ENCODE results near the gene TNS2.

DNA sequence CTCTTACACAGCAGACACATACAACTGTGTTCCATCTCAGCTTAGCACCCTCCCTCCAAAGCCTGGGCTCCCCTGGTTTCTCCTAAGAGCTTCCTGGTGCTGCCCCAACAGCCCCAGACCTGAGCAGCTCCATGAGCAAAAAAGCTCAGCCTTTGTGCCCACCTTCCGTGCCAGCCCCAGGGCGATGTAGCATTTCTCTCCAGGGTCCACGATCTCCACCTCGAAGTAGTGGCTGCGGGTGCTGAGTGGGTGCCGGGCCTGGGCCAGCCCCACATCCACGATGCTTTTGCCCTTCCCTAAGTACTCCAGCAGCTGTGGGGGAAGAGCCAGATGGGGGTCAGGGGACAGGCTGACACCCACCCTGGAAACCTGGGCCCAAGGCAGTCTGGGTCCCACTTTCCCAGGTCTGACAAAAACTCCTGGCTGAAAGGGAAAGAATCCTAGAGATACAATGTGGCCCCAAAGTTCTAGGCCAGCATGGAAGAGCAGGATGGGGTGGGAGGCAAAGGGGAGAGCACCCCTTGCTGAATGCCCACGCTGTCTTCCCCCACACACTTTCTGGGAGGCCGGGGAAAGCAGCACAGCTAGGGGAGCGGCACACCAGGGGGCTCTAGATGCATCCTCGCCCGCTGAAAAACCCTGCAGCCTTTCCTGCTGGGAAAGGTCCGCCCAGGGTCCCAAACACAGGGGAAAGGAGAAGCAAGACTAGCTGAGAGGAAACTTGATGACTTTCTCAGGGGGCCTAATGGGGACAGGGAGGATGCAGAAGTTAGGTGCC is 18.3 kb downstream of the TNS2 start:
- TF ChIP-seq, protein P1, sequence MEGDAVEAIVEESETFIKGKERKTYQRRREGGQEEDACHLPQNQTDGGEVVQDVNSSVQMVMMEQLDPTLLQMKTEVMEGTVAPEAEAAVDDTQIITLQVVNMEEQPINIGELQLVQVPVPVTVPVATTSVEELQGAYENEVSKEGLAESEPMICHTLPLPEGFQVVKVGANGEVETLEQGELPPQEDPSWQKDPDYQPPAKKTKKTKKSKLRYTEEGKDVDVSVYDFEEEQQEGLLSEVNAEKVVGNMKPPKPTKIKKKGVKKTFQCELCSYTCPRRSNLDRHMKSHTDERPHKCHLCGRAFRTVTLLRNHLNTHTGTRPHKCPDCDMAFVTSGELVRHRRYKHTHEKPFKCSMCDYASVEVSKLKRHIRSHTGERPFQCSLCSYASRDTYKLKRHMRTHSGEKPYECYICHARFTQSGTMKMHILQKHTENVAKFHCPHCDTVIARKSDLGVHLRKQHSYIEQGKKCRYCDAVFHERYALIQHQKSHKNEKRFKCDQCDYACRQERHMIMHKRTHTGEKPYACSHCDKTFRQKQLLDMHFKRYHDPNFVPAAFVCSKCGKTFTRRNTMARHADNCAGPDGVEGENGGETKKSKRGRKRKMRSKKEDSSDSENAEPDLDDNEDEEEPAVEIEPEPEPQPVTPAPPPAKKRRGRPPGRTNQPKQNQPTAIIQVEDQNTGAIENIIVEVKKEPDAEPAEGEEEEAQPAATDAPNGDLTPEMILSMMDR (IDR thresholded peaks at IDR 0.05; ENCODE audit: low read length): no peak
- TF ChIP-seq EZH2 (IDR thresholded peaks at IDR 0.05; ENCODE audit: borderline replicate concordance, low read length): no peak
